Activated CD8-positive, alpha-beta memory T cell treated with anti-CD3 and anti-CD28 coated beads for 36 hours (primary cell): ENCODE measurements around the gene GALNS. TPM values are rescaled to one million over a fixed set of nuclear protein-coding genes. Genes with fewer than 3 reads are reported as not detected.

Experiments
- CTCF ChIA-PET: fragments of 350-600 bp; sonication (Branson Sonifier 250); formaldehyde crosslinking; loops from one replicate; lab custom pipeline; 2021; ENCODE audit warnings: antibody characterized with exemption; lab: Charles Lee
- POLR2A ChIA-PET: fragments of 350-600 bp; sonication (Branson Sonifier 250); formaldehyde crosslinking; loops from one replicate; lab custom pipeline; 2021; ENCODE audit warnings: antibody characterized with exemption; lab: Charles Lee
- total RNA-seq, 2 experiments: library from RNA; stranded (reverse); gene quantifications; one replicate each; pipeline ENCODE4 v1.2.3, GENCODE V29; 2021

The GALNS gene
- total RNA-seq, 2 experiments from 2014 or later = 18.3 to 19.0 TPM

DNA sequence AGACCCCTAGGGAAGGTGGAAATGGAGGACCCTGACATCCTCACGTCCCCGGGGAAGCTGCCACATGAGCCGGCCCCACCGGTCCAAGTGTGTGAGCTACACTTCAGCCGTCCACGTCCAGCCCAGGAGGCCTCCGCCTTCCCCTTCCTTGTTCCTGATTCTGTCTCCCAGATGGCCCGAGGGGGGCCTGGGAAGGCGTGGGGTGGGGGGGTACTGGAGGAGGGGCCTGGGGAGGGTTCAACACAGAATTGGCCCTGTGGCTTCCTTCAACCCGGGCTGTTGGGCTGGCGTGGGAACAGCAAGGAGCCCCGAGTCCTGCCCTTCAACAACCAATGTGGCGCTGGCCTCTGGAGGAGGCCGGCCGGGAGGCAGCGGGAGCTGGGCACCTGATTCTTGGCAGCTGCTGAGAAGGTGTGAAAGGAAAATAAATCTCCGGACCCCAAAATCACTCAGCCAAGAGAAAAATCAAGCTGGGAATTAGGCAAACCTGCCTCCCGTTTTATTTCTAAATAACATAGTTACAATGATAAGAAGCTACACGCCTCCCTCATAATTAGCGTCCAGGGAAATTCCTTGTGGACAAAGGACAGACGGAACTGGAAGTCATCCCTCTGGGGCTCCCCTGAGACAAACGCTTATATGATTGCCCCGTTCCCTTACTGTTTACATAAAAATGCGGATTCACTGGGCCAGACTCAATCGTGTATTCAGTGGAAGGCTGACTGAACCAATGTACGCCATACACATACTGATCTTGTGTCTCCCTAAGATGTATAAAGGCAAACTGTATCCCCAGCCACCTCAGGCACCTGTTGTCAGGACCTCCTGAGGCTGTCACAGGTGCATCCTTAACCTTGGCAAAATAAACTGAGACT lies 43.2 kb downstream of the GALNS start:
- ChIA-PET POLR2A (interaction anchor here (0.7 to 5.3 kb wide), 3 partner anchors 31 to 280 kb away, joined by 3 to 68 read pairs (median 13); partner anchors contain the start of genes ACSF3, GALNS, PIEZO1 and TRAPPC2L), CTCF (interaction anchor here (0.8 to 6.2 kb wide), 7 partner anchors 11 to 354 kb away, joined by 3 to 37 read pairs (median 8); partner anchors contain the start of genes GALNS and TRAPPC2L)

DNA sequence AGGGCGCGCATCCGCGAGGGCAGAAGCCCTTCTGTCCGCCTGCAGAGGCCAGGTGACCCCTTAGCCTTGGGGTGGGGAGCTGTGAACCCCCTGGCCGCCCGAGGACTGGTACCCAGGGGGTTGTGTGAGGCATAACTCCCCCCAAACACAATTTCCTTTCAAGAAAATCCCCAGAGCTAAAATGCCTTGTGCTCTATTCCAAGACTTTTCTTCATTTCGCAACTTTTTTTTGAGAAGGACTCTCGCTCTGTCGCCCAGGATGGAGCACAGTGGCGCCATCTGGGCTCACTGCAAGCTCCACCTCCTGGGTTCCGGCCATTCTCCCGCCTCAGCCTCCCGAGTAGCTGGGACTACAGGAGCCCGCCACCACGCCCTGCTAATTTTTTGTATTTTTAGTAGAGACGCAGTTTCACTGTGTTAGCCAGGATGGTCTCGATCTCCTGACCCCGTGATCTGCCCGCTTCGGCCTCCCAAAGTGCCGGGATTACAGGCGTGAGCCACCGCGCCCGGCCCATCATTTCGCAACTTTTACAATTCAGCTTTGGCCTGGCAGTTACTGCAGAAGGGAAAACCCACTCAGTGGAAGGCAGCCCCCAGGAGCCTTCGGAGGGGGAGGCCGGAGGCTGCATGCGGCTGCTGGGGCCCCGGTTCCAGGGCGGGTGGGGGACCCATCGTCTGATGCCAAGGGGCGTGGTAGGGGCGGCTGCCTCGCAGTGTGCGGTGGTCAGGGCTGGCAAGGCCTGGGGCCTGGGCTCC lies 44.1 kb downstream of the GALNS start:
- ChIA-PET CTCF (interaction anchor here (0.8 to 6.2 kb wide), 8 partner anchors 10 to 354 kb away, joined by 3 to 37 read pairs (median 6); partner anchors contain the start of genes GALNS and TRAPPC2L), POLR2A (interaction anchor here (0.5 to 5.3 kb wide), 8 partner anchors 10 to 1063 kb away, joined by 3 to 68 read pairs (median 4); partner anchors contain the start of genes ACSF3, CDT1, GALNS and PIEZO1)

DNA sequence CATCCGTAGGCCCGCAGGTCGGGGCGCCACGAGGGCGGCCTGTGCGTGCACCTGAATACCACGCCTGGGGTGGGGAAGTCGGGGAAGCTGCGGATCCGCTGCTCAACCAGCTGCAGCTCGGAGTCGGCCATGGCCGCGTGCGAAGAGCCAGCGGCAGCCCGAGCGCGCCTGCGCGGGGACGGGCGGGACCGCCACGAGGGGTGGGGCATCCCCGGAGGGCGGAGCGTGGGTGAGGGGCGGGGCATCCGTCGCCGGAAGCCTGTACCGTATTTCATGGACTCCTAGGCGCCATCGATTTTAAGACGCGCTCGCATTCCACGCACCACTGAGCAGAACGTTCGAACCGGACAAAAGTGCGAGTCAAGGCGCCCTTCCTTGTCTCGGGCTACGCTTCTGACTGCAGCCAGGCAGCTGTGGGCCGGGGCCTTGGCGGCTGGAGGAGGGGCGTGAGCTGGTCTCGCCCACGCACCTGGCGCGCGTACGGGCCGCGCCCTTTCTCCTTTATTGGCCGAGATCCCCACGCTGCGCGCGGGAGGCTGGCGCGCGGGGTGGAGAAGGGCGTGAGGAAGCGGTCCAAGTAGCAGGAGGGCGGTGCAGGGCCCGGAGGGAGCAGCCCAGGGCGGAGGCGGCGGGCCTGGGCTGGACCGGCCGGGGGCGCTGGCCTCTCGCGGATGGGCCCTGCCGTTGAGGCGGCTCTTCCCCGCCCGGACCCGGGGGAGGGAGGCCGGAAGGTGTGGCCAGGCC lies 44.8 kb downstream of the GALNS start, which contains the start of gene APRT:
Gene APRT (minus strand): TSS at position 160 of the 744 bp plus-strand sequence. CDS start 29 bp downstream, at position 131.
- POLR2A ChIA-PET = interaction anchor here (0.5 to 5.3 kb wide), 10 partner anchors 9 to 1064 kb away, joined by 3 to 68 read pairs (median 4); partner anchors contain the start of genes CDT1, GALNS, PIEZO1 and TRAPPC2L
- CTCF ChIA-PET = interaction anchor here (1.1 to 6.2 kb wide), 7 partner anchors 9 to 75 kb away, joined by 3 to 37 read pairs (median 11); partner anchors contain the start of genes GALNS and TRAPPC2L

DNA sequence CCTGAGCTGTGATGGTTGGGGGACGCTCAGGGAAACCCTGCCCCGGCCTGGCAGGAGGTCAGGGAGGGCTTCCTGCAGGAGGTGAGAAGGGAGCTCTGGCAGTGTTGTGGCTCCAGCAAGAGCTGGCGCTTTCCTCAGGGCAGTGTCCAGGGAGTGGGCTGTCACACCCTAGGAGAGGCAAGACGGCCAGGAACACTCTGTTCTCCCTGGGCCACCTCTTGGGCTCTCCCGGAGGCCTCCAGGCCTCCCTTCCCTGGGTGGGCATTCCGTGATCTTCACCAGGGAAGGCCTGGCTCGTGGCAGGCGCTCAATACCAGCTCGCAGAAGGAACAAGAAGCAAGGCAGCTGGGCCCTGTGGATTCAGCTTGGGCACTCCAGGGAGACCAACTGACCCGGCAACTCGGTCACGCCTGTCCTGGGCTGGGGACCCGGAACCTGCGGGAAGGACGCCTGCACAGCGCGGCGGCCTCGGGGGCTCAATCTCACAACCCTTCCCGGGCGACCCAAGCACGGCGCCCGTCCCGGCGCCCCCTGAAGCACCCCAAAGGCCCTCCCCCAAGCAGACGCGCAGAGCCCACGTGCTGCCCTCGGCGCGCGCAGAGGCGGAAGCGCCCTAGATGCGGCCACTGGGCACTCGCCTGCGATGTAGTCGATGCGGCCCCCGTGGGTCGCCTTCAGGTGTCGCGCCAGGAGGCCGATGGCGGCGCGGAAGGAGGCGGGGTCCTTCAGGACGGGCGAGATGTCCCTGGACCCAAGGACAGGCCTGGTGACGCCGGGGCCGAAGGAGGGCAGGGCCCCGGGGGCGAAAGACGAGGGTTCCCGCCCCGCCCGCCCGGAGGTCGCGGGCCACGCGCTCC lies 45.6 kb downstream of the GALNS start:
- POLR2A ChIA-PET = interaction anchor here (0.7 to 5.3 kb wide), 9 partner anchors 8 to 381 kb away, joined by 3 to 68 read pairs (median 4); partner anchors contain the start of genes GALNS, PIEZO1 and TRAPPC2L
- CTCF ChIA-PET = interaction anchor here (1.1 to 6.2 kb wide), 6 partner anchors 8 to 74 kb away, joined by 3 to 37 read pairs (median 10); partner anchors contain the start of genes GALNS and TRAPPC2L

- CTCF ChIA-PET = interaction anchor here (3.0 to 6.2 kb wide), 2 partner anchors 47 to 73 kb away, joined by 14 to 37 read pairs; partner anchors contain the start of genes GALNS and TRAPPC2L
- POLR2A ChIA-PET = interaction anchor here (0.8 to 5.3 kb wide), 9 partner anchors 8 to 73 kb away, joined by 3 to 68 read pairs (median 4); partner anchors contain the start of genes GALNS, PIEZO1 and TRAPPC2L
These were observed 46.4 kb downstream of the GALNS start for GRCh38 chr16:88810166-88810911.

- CTCF ChIA-PET = interaction anchor here (3.0 to 6.2 kb wide), 2 partner anchors 48 to 72 kb away, joined by 14 to 37 read pairs; partner anchors contain the start of genes GALNS and TRAPPC2L
These were observed 47.0 kb downstream of the GALNS start for GRCh38 chr16:88809676-88810165.

GRCh38 chr16:88809068-88809675 lies 47.6 kb downstream of the GALNS start:
- POLR2A ChIA-PET = interaction anchor here (0.6 to 5.3 kb wide), 5 partner anchors 9 to 250 kb away, joined by 4 to 68 read pairs (median 4); partner anchors contain the start of gene PIEZO1

More at GRCh38 chr16:88809676-88810165, 47.0 kb downstream of the GALNS start:
- POLR2A ChIA-PET = interaction anchor here (0.8 to 5.3 kb wide), 6 partner anchors 10 to 72 kb away, joined by 3 to 68 read pairs (median 4); partner anchors contain the start of gene PIEZO1

GRCh38 chr16:88807626-88808453 lies 48.9 kb downstream of the GALNS start:
- POLR2A ChIA-PET = interaction anchor here (0.5 to 5.3 kb wide), 5 partner anchors 9 to 678 kb away, joined by 3 to 68 read pairs (median 4); partner anchors contain the start of gene PIEZO1
- CTCF ChIA-PET = interaction anchor here (1.2 kb wide), 1 partner anchor 65 kb away, joined by 3 read pairs; no protein-coding TSS in a partner anchor

More at GRCh38 chr16:88809068-88809675, 47.6 kb downstream of the GALNS start:
- CTCF ChIA-PET = interaction anchor here (1.2 to 6.2 kb wide), 3 partner anchors 48 to 72 kb away, joined by 3 to 37 read pairs (median 14); partner anchors contain the start of genes GALNS and TRAPPC2L

DNA sequence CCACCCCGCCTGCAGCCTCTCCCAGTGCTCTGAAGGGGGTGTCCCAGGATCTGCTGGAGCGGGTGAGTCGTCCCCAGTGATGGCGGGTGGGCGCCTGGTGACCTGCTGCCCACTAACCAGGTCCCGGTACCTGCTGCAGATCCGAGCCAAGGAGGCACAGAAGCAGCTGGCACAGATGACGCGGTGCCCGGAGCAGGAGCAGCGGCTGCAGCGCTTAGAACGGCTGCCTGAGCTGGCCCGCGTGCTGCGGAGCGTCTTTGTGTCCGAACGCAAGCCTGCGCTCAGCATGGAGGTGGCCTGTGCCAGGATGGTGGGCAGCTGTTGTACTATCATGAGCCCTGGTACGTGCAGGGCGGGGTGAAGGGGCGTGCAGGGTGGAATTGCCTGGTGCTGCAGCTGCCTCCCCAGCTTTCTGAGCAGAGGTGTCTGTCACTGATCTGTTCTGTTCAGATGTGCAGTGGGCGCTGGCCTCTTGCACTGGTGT lies 49.6 kb downstream of the GALNS start:
- CTCF ChIA-PET = interaction anchor here (1.1 to 1.4 kb wide), 2 partner anchors 25 to 70 kb away, joined by 4 to 9 read pairs; no protein-coding TSS in a partner anchor
- POLR2A ChIA-PET = interaction anchor here (1.2 to 1.8 kb wide), 2 partner anchors 25 to 69 kb away, joined by 3 to 5 read pairs; no protein-coding TSS in a partner anchor

GRCh38 chr16:88806491-88807111 lies 50.1 kb downstream of the GALNS start:
- CTCF ChIA-PET = interaction anchor here (1.1 to 1.4 kb wide), 2 partner anchors 25 to 70 kb away, joined by 4 to 9 read pairs; no protein-coding TSS in a partner anchor
- POLR2A ChIA-PET = interaction anchor here (1.2 to 1.8 kb wide), 2 partner anchors 24 to 69 kb away, joined by 3 to 5 read pairs; no protein-coding TSS in a partner anchor

DNA sequence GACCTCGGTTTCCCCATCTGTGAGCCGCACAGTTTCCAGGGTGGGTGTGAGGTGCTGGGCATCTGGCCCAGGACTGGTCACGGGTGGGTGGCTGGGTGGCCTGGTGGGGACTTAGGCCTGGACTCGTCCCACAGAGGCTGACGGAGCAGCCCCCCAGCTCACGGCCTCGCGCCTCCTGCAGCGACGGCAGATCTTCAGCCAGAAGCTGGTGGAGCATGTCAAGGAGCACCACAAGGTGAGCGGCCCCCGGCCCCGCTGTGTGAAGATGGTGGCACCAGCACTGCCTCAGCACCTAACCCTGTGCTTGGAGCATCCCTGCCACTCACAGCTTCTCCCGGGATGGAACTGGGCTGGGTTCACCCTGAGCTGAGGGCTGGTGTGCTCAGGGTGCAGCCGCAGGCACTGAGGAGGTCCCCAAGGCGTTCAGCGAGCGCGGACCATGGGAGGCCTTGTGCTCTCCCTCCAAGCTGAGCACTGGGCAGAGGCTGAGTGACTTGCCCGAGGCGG lies 50.8 kb downstream of the GALNS start:
- ChIA-PET POLR2A (interaction anchor here (1.8 kb wide), 1 partner anchor 23 kb away, joined by 5 read pairs; no protein-coding TSS in a partner anchor), CTCF (interaction anchor here (1.1 to 1.4 kb wide), 2 partner anchors 24 to 69 kb away, joined by 4 to 9 read pairs; no protein-coding TSS in a partner anchor)

GRCh38 chr16:88805340-88805715 lies 51.4 kb downstream of the GALNS start:
- ChIA-PET POLR2A (interaction anchor here (3.2 kb wide), 1 partner anchor 23 kb away, joined by 25 read pairs; no protein-coding TSS in a partner anchor), CTCF (interaction anchor here (3.1 kb wide), 1 partner anchor 69 kb away, joined by 16 read pairs; no protein-coding TSS in a partner anchor)
